Measurements from ENCODE around the gene FLT4.

The FLT4 gene

DNA sequence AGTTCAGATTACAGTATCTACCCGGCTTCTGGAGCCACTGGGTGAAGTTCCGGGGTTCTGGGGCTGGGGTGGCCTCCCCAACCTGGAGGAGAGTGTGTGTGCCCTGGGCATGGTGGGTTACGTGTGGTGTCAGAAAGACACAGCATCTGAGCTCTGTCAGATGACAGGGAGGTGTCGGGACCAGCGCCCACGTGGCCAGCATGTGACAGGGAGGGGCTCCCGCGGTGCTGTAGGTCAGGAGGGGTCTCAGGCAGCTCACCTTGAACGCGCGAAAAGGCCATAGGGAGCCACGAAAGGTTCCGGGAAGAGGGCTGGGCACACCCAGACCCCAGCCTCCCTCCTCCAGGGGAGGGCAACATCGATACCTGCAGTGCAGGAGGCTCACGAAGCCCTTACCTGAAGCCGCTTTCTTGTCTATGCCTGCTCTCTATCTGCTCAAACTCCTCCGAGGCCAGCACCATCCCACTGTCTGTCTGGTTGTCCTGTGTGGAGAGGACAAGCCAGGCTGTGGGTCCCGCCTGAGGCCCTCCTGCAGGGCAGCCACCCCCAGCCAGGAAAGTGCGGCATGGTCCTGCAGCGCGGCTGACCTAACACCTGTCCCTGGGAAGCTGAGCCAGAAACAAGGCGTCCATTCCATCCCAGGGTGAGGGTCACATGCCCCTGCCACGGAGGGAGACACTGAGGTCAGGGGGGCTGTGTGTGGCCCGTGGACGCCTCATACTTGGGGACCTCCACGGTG, 40.7 kb downstream of the FLT4 start:
- in situ Hi-C loops (cut with MboI; ENCODE audit: low sequenced_read_pairs), result no loop called here

DNA sequence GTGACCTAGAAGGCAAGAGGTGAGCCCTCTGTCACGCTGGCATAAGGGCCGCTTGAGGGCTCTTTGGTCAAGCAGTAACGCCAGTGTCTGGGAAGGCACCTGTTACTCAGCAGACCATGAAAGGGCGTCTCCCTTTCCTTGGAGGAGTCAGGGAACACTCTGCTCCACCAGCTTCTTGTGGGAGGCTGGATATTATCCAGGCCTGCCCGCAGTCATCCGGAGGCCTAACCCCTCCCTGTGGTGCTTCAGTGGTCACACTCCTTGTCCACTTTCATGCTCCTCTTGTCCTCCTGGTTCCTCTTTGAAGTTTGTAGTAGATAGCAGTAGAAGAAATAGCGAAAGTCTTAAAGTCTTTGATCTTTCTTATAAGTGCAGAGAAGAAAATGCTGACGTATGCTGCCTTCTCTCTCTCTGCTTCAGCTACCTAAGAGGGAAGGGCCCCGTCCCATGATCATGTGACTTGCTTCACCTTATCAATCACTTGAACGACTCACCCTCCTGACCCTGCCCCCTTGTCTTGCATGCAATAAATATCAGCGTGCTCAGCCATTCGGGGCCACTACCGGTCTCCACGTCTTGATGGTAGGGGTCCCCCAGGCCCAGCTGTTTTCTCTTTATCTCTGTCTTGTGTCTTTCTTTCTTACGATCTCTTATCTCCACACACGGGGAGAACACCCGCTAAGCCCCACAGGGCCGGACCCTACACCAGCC, 41.4 kb downstream of the FLT4 start:
- in situ Hi-C loops (cut with MboI; ENCODE audit: low sequenced_read_pairs), result no loop called here

DNA sequence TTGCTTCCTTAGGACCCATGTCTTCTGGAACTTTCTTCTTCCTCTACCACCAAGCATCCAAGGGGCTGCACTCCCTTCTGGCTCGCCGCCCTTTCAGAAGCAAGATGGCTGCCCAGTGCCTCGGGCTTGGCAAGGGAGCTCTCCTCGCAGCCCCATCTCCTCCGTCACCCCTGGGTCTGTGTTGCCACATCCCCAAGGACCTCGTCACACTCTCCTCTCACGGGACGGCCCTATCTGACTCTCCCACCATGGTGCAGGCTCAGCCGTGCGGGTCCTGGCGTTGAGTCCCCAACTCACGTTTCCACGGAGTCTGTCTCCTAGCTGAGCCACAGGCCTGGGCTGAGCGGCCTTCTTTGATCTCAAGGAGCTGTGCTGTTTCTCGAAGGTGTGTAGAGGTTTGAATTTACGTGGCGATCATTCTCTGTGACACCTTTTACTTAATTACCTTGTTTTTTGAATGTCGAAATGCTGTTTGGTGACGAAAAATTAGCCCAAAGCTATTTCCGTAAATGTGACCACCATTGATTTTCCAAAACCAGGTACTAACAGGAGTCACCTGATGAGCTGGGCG, 43.1 kb downstream of the FLT4 start:
- in situ Hi-C loops (cut with MboI; ENCODE audit: low sequenced_read_pairs), result no loop called here

GRCh38 chr5:180605554-180606214, 43.7 kb downstream of the FLT4 start:
- in situ Hi-C loops (cut with MboI; ENCODE audit: low sequenced_read_pairs), result no loop called here

GRCh38 chr5:180604271-180604670, 45.1 kb downstream of the FLT4 start:
- in situ Hi-C loops (cut with MboI; ENCODE audit: low sequenced_read_pairs), result no loop called here

DNA sequence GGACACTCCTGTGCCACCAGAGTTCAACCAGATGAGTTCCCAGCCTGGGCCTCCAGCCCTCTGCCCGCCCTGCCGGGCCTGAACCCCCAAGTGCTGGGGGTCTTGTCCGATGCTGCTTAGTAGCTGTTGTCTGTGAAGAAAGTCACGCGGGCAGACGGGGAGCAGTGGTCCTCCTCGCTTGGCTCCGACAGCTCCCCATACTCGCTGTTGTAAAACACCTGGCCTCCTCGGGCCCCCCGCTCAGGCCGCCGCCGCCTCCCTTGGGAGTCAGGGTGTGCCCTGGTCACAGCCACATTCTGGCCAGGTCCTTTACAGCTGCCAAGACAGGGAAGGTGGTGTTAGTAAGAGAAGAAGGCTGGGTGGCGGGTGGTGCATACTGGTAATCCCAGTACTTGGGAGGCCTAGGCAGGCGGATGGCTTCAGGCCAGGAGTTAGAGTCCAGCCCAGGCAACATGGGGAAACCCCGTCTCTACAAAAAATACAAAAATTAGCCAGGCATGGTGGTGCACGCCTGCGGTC, 46.3 kb downstream of the FLT4 start:
- in situ Hi-C loops (cut with MboI; ENCODE audit: low sequenced_read_pairs), result no loop called here

DNA sequence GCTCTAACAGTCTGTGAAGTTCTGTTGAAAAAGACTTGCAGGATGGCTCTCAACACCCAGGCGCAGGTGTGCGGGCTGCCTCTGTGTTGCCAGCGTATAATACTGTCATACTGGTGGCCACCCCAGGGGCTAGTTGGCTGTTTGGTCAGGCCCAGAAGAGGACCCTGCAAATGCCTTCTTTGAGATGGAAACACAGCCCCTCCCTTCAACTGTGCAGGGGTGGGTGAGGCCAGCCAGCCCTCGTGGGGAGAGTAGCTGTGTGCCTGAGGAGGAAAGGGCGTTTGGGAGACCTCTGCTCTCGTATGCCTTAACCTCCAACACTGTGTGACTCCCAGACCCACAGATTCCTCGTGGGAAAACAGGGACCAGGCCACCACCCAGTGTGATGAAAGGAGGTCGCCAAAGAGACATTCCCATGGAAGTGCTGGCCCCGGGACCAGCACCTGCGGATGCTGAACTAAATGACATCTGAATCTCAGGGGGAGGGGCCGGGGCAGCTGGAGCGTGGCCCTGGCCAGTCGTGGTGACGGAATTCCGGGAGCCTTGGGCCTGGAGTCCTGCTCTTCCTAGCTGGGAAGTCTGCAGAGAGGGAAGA, 46.8 kb downstream of the FLT4 start:
- in situ Hi-C loops (cut with MboI; ENCODE audit: low sequenced_read_pairs), result no loop called here

- in situ Hi-C loops (cut with MboI; ENCODE audit: low sequenced_read_pairs), result no loop called here
These were observed 47.6 kb downstream of the FLT4 start for GRCh38 chr5:180601591-180602480.

DNA sequence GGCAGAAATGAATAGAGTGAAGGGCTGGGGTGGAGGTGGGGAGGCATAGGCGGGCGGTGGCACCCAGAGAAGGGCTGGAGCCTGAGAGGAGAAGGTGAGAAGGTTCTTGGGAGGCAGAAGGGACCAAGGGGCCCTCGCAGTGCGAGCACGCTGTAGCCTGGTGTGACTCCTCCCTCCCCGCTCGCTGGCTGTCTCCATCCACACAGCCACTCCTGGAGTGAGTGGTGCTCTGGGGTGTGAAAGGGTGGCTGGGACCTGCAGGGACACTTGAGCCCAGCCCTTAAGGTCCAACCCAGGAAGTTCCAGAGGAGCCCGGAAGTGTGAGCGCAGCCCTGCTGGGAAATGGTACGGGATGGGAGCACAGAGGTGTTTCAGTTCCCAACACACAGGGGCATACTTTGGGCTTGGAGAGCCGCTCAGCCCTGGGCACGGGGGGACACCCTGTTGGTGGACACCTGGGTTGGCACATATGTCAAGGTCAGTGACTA, 48.8 kb downstream of the FLT4 start:
- in situ Hi-C loops (cut with MboI; ENCODE audit: low sequenced_read_pairs), result no loop called here

DNA sequence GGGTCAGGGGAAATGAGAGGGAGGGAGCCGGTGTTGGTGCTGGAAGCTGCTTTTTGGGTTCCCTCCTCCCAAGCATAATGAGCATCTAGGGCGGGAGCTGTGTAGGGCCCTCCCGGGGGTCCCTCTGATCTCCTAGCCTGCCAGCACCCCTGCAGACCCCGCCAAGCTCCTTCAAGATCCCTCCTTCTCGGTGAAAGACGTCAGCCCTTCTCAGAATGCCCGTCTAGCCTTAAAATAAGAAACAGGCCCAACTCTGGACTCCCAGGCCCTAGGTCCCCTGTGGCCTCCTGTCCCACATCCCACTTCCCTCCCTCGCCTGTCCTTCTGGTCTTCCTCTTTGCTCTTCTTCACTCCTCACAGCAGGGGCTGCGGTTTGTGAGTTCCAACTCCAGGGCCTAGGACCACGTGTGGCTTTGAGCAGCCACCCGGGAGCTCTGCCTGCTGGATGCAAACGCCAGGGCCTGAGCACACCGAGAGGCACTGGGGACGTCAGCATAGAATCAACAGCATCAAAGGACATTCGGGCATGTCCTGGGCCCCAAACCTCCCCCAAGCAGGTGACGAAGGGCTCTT, 49.3 kb downstream of the FLT4 start:
- in situ Hi-C loops (cut with MboI; ENCODE audit: low sequenced_read_pairs), result no loop called here

DNA sequence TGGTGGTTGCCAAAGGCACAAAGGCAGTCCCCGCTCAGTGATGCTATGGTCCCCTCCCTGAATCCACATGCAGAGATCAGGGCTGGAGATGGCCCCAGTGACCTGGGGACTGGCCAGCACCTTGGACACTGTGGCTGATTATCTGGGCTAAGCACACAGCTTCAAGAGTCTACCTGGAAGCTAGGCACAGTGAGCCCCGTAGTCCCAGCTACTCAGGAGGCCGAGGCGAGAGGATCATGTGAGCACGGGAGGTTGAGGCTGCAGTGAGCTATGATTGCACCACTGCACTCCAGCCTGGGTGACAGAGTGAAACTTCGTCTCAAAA, 49.8 kb downstream of the FLT4 start:
- in situ Hi-C loops (cut with MboI; ENCODE audit: low sequenced_read_pairs), result no loop called here

DNA sequence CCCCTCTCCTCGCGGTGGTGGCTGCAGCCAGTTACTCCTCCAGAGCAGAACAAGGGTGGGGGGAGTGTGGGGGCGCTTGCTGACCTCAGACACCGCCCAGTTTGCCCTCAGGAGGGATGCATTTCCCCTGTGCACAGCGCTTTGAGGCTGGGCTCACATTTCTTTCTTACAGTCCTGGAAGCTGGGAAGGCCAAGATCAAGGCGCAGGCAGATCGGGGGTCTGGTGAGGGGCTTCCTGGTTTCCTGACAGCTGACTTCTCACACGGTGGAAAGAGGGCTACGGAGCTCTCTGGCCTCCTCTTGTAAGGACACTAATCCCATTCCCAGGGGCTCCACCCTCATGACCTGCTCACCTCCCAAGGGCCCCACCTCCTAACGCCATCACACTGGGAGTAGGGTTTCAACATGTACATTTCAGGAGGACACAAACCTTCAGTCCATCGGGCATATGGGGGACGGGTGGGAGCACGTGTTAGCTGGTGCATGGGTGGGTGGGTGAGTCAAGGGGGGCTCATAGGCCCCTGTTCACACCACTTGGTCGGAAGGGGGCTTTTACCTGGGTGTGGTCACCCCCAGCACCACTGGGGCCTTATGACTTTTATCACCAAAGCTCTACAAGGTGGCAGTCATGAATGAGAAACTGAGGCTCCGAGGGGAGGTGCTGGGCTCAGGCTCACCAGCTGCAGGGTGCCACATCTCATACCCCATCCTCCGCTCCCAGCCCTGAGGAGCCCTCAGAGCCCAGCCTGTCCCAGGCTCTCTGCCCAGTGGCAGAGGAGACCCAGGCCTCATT, 50.4 kb downstream of the FLT4 start:
- in situ Hi-C loops (cut with MboI; ENCODE audit: low sequenced_read_pairs), result no loop called here

DNA sequence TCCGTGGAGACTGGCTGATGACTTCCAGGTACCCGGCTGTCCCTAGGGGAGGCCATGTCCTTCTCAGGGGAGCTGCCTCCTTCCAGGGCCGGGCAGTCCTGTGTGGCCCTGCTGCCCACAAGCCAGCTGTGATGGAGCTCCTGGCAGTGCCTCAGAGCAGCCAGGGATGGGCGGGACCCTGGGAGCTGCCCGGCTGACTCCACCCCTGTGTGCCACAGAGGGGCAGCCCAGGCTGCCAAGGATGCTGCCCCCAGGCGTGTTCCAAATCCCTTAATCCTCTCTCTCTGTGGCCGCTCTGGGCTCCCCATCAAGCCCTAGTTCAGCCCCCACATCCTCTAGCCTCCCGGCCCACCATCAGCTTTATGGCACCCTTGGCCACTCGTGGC, 51.1 kb downstream of the FLT4 start:
- in situ Hi-C loops (cut with MboI; ENCODE audit: low sequenced_read_pairs), result no loop called here

- in situ Hi-C loops (cut with MboI; ENCODE audit: low sequenced_read_pairs), result no loop called here
These were observed 52.6 kb downstream of the FLT4 start for GRCh38 chr5:180596668-180597231.

DNA sequence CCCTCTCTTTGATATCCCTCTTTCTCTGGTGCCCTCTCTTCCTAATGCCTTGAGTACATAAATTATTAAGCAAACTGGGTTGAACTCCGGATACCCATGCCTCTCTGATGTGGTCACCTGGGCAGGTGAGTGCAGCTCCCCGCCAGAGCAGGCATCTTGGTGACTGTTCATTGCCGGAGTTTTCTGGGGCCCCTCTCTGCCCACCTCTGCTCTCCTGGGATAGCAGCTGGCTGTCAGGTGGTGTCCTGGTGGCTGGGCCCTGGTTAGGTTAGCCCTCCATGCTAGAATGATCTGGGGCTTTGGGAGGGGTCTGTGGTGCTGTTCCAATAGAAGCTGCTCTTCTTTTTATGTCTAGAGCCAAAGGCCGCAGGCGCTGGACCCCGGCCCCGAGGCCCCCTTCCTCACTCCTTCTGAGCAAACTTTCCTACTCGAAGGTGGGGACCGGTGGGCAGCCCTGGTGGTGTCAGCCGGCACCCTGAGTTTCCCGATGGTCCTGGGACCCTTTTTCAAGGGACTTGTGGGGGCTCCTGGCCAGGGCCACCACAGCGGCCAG, 53.2 kb downstream of the FLT4 start:
- in situ Hi-C loops (cut with MboI; ENCODE audit: low sequenced_read_pairs), result no loop called here

DNA sequence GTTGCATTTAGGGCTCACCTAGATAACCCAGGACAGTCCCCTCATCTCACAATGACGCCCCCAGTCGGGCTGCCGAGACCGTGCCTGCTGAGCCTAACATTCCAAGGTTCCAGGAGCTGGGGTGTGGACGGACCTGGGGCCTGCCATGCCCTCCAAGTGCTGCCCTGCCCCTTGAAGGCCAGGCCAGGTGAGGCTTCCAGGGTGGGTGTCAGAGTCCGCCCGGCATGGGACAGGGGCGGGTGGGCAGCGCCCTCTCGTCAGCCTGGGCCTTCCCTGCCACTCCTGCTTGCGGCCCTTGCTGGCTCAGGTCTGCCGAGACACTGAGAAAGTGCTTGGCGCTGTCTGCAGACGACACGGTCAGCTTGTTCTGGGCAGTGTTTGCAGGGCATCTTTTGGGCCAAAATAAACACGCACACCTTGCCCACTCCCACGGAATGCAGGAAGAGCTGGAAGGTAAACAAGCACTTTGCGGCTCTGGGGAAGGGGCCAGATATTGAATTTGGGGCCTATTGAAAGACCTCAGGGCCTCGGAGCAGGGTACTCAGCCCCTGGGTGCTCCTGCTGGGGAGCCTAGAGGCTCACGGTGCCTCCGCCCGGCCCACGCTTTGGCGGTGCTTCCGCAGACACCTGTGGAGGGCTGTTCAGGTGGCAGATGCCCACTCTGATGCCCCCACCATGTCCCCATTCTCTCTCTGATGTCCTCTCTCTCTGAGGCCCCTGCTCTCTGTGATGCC, 53.9 kb downstream of the FLT4 start:
- in situ Hi-C loops (cut with MboI; ENCODE audit: low sequenced_read_pairs), result no loop called here

DNA sequence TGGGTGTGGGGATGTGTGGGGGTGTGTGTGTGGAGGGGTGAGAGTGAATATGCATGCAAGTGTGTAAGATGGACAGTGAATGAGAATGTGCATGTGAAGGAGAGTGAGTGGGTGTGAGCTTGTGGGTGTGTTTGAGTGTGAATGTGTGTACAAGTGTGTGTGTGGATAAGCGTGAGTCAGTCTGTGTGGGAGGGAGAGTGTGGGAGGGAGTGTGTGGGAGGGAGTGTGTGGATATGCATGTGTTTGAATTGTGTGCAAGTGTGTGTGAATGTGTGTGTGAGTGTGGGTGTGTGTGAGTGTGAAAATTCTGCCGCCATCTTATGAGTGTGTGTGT, 54.4 kb downstream of the FLT4 start:
- in situ Hi-C loops (cut with MboI; ENCODE audit: low sequenced_read_pairs), result no loop called here
